Stimulated activated naive CD4-positive, alpha-beta T cell (primary cell): ENCODE data around the gene REM2.

Experiments used
- DNase-seq, 6 experiments: peaks; one replicate each; lab custom pipeline; 2025; lab: John Stamatoyannopoulos, UW

REM2 gene

DNA sequence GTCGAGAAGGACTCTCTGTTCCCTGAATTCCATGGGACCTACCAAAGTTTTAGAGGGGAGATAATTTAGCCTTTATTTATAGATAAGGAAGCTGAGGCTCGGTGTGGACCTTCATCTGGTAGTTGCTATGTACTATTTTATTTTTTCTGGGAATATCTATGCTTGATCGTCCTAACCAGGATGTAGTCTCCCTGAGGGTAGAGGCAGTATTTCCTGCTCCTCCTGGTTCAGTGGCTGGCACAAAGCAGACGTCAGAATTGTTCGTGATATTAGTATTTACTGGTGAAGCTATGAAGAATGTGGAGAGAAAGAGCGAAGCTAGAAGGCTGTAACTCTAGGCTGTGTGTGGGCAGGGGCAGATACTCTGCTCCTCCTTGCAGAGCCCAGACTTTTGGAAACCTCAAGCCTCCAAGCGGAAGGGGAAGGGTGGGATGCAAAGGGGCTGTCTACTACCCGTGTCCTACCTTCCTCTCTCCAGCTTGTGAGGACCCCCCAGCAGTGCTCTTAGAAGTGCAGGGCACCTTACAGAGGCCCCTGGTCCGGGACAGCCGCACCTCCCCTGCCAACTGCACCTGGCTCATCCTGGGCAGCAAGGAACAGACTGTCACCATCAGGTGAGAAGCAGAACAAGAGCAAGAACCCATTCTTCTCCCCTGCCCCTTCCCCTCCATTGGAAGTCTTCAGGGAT, 10.0 kb upstream of the REM2 start:
- no peak for DNase-seq

GRCh38 chr14:22875003-22875747, 7.8 kb upstream of the REM2 start:
- no peak for DNase-seq

- DNase-seq = no peak
Measured at GRCh38 chr14:22875748-22876319, 7.2 kb upstream of the REM2 start.

- no peak for DNase-seq
Measured at GRCh38 chr14:22877000-22877501, 6.0 kb upstream of the REM2 start.

GRCh38 chr14:22878271-22879246, 4.5 kb upstream of the REM2 start:
- DNase-seq = no peak

DNA sequence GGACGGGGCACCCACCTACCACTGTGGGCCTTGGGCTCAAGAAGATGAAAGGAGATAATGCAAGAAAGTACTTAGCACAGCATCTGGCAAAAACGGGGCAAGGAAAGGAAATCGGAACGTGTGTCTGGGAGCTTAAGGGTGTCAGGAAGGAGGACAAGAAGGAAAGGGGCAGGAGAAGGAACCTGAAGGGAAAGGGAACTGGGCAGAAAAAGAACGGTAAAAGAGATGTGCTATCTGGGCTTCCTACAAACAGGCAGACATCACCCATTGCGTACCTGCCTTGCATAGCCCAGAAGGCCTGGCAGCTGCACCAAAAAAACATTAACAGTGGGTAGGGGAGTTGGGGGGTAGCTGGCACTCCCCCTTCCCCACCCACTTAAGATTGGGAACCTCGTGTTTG, 958 bp upstream of the REM2 start:
- DNase-seq = no peak

GRCh38 chr14:22882529-22883172, 371 bp upstream of the REM2 start:
- peak in 5 of 6 experiments; percentile 16 to 54 (median 30) for DNase-seq

GRCh38 chr14:22884076-22884737, 1.2 kb downstream of the REM2 start:
- DNase-seq = no peak

DNA sequence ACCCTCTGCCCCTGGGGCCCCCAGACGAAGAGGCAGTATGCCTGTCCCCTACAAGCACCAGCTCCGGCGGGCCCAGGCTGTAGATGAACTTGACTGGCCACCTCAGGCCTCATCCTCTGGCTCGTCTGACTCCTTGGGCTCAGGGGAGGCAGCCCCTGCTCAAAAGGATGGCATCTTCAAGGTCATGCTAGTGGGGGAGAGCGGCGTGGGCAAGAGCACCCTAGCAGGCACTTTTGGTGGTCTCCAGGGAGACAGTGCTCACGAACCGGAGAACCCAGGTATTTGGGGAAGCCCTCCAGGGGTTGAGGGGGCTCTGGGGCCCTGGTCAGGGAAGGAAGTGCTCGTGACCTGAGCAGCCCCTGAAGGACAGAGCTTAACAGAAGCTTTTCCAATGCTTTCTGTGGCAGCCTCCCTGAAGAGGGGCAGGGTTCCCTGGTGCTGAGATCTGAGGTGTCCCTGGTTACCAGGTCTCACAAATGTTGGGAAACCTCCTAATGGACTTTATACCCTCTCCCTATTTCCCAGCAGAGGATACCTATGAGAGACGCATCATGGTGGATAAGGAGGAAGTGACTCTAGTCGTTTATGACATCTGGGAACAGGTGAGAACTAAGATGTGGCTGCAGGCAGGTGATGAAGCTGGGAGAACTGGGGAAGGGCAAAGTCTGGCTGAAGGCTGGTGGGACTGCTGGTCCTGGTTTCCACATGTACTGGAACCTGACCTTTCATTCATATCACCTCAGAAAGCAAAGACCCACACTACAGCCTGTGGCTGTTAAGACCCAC, 1.9 kb downstream of the REM2 start:
- no peak for DNase-seq

- DNase-seq = no peak
Measured at GRCh38 chr14:22885975-22886374, 3.0 kb downstream of the REM2 start.

DNA sequence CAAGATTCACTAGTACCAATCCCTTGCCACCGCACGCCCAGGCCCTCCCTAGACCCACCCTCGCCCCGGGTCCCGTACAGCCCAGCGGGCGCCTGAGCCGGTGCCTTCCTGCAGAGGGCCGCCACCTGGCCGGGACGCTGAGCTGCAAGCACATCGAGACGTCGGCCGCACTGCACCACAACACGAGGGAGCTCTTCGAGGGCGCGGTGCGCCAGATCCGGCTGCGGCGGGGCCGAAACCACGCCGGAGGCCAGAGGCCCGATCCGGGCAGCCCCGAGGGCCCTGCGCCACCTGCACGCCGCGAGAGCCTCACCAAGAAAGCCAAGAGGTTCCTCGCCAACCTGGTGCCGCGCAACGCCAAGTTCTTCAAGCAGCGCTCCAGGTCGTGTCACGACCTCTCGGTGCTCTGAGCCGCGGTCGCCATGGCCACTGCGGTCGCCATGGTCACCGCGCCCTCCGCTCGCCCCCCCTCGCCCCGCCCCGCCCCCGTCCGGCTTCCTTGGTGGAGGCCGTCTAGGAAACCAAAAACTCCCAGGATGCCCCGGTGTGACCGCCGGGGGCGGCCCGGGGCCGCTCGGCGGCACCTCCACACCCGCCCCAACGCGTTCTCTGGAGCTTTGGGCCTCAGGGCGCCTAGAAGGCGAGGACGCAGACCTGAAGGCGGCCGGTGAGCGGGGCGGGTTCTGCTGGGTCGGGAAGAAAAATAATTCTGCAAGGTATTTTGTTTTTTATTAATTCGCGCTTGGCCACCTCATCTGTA, 3.7 kb downstream of the REM2 start:
- DNase-seq = peak; percentile 61 to 81 (median 66)

DNA sequence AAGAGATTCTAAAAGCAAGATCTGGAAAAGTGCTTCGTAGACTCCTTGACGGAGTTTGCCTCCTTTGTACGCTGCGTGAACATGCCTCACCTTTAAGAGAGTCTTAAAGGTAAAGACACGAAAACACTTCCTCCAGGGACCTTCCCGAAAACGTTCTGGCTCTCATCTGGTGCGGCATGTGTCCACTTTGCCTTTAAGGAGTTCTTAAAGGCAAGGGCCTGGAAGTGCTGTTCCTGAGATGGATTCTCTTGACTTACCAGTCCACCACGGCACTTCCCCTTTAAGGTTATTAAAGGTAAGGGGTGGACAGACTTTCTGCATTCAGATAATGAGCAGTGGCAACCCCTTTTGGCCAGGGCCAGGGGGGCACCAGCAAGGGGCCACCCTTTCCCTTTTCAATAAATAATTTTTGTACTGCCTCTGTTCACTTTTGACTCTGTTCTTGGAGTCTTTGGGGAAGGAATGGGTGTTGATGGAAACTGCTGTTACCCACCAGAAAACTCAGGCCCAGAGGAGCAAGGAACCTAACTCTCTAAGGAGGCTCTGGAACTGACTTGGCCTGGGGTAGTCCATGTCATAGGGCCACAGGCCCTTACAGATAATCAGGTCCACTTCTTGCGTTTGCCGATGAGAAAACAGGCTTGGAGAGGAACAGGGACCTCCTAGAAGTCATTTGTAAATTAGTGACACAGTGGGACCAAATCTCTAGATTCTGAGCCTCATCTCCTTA, 4.4 kb downstream of the REM2 start:
- peak in 3 of 6 experiments; percentile 38 to 78 (median 60) for DNase-seq

- peak in 5 of 6 experiments; percentile 9 to 49 (median 25) for DNase-seq
Measured at GRCh38 chr14:22887990-22888378, 5.0 kb downstream of the REM2 start.

DNA sequence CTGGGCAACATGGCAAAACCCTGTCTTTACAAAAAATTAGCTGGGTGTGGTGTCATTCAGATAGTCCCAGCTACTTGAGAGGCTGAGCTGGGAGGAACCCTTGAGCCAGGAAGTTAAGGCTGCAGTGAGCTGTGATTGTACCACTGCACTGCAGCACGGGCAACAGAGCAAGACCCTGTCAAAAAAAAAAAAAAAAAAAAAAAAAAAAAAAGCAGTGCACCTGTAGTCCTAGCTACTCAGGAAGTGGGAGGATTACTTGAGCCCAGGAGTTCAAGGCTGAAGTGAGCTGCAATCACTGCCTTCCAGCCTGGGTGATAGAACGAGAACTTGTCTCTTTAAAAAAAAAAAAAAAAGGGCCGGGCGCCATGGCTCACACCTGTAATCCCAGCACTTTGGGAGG, 5.6 kb downstream of the REM2 start:
- DNase-seq = peak in 3 of 6 experiments; percentile 26 to 40 (median 35)

GRCh38 chr14:22890416-22890815, 7.4 kb downstream of the REM2 start:
- DNase-seq = no peak

DNA sequence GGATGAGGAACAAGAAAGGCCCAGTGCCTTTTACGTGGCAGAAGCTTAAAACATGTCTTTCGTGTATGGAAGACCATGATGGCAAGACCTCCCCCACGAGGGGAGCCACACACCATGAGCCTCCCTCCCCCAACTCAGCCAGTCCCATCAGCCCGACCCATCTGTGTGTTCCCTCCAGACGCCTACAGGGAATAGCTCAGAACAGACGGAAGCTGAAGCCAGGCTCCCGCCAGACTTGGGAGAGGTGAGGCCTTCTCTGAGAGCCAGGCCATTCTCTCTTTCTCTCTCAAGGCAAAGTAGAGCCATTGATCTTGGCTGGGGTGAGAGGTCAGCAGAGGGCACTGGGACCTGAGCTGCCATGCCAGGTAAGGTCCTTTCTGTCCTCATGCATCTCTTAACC, 9.5 kb downstream of the REM2 start:
- no peak for DNase-seq

DNA sequence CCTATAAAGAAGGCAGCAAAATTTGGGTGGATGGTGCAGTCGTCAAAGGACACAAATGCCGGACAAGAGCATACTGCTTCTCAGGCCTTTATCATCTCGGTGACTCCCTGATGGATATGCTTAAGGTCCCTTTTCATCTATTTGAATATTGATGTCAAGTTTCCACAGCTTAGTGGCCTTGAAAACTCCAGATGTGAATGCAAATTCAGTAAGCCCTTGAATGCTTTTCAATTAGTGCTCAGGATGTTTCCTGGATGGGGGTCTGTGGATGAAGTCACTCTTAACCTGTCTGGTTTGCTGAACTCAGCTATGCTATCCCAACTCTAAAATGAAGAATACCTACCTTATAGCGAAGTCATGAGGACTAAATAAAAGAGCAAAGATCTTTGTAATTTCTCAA, 10.7 kb downstream of the REM2 start:
- no peak for DNase-seq

DNA sequence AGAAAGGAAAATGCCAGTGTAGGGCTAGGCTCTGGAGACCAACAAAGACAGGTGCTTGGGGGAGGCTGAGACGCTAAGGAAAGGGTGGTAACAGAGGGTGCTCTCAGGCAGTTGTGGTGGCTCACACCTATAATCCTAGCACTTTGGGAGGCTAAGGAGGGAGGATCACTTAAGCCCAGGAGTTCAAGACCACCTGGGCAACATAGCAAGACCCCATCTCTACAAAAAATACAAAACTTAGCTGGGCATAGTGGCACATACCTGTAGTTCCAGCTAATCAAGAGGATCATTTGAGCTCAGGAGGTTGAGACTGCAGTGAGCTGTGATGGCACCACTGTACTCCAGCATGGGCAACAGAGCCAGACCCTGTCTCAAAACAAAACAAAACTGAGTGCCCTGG, 12.4 kb downstream of the REM2 start:
- no peak for DNase-seq
